Fibroblast of lung (primary cell): Measurements from ENCODE around the gene MACROD1. TPM values are rescaled to one million over a fixed set of nuclear protein-coding genes. Genes with fewer than 3 reads are reported as not detected.

Source experiments
- DNase-seq, 2 donors: peaks; one replicate each; pipeline versions ENCODE4 v3.0.0 to v3.0.0-alpha.2; 2010; ENCODE audit warnings: low read depth in 2 of 2
- H2AFZ ChIP-seq: 2 replicates; pipeline ENCODE4 v1.5.1; 2012; ENCODE audit warnings: low read length, control low read depth, inconsistent platforms
- H3K27ac ChIP-seq: 2 replicates; pipeline ENCODE4 v1.5.1; 2011; ENCODE audit warnings: low read length, control low read depth; ENCODE audit not compliant: insufficient read depth
- H3K27me3 ChIP-seq: 2 replicates; pipeline ENCODE4 v1.5.1; 2011; ENCODE audit warnings: mild to moderate bottlenecking, low read length; ENCODE audit not compliant: control insufficient read depth, insufficient read depth
- H3K36me3 ChIP-seq: 2 replicates; pipeline ENCODE4 v1.5.1; 2011; ENCODE audit warnings: low read length; ENCODE audit not compliant: control insufficient read depth, insufficient read depth
- H3K4me1 ChIP-seq: 2 replicates; pipeline ENCODE4 v1.5.1; 2011; ENCODE audit warnings: low read length; ENCODE audit not compliant: control insufficient read depth, insufficient read depth; ENCODE audit errors: extremely low read depth
- H3K4me2 ChIP-seq: 2 replicates; pipeline ENCODE4 v1.5.1; 2011; ENCODE audit warnings: low read length, control low read depth; ENCODE audit not compliant: insufficient read depth; ENCODE audit errors: extremely low read depth
- H3K4me3 ChIP-seq, 4 experiments: fragments of 200-600 bp in 1 of 4; sonication (generic) in 1 of 4; replicated peaks in 1 of 4; 2 replicates each; pipeline ENCODE4 v1.5.1; 2011 to 2016; ENCODE audit warnings: low read length in 4 of 4, low read depth in 3 of 4, mild to moderate bottlenecking in 3 of 4, control low read depth in 2 of 4, inconsistent platforms in 1 of 4, mixed read lengths in 1 of 4; ENCODE audit not compliant: insufficient read depth in 1 of 4; ENCODE audit errors: control extremely low read depth in 1 of 4
- H3K79me2 ChIP-seq: 2 replicates; pipeline ENCODE4 v1.5.1; 2012; ENCODE audit warnings: mild to moderate bottlenecking, low read length, inconsistent platforms; ENCODE audit not compliant: control insufficient read depth, insufficient read depth
- H3K9ac ChIP-seq: 2 replicates; pipeline ENCODE4 v1.5.1; 2011; ENCODE audit warnings: mild to moderate bottlenecking, low read length, control low read depth; ENCODE audit not compliant: insufficient read depth
- H3K9me3 ChIP-seq: 2 replicates; pipeline ENCODE4 v1.5.1; 2012; ENCODE audit warnings: low read depth, low read length; ENCODE audit not compliant: control insufficient read depth, insufficient read depth
- H4K20me1 ChIP-seq: 2 replicates; pipeline ENCODE4 v1.5.1; 2011; ENCODE audit warnings: low read length; ENCODE audit not compliant: control insufficient read depth, insufficient read depth; ENCODE audit errors: extremely low read depth
- CTCF ChIP-seq, 2 donors: IDR thresholded peaks in 1 of 2; conservative IDR thresholded peaks in 1 of 2; 1 replicate in 1 of 2; 2 replicates in 1 of 2; pipeline ENCODE4 v1.5.1; 2011 to 2012; ENCODE audit warnings: low read length in 2 of 2, control low read depth in 1 of 2, inconsistent platforms in 1 of 2, low read depth in 1 of 2, mild to moderate bottlenecking in 1 of 2
- EZH2 ChIP-seq: IDR thresholded peaks from 2 replicates; pipeline ENCODE4 v1.5.1; 2012; ENCODE audit warnings: low read length, control low read depth, mild to moderate bottlenecking; ENCODE audit errors: missing control alignments
- polyA plus RNA-seq, 2 donors: library from polyadenylated mRNA; depleted of rRNA in 1 of 2; stranded (reverse) in 1 of 2; unstranded in 1 of 2; fragments of >200 nt; gene quantifications; 2 replicates each; pipeline ENCODE4 v1.2.1, GENCODE V29; 2011 to 2012; ENCODE audit warnings: missing spikeins in 1 of 2
- total RNA-seq: library from RNA; depleted of rRNA; stranded (reverse); fragments of >200 nt; gene quantifications from 2 replicates; pipeline ENCODE4 v1.2.1, GENCODE V29; 2014

MACROD1 gene
- total and polyA plus RNA-seq, 2 donors (not counting 1 experiment from before 2014, with no cell fraction given), result 8.8 to 24.8 TPM

- DNase-seq, result no peak
- H3K79me2 ChIP-seq, result no peaks in the 10 kb centered on the region
- TF ChIP-seq CTCF (conservative IDR thresholded peaks at IDR 0.05 in 1 of 2, IDR thresholded peaks at IDR 0.05 in 1 of 2; ENCODE audit: low read depth in 1 of 2, low read length in 2 of 2), result no peak
- no peak for TF ChIP-seq EZH2
- H3K4me3 ChIP-seq, result no peak overlapping the region
- no peak overlapping the region for H3K4me2 ChIP-seq
- no peaks in the 10 kb centered on the region for H3K9me3 ChIP-seq
- no peaks in the 10 kb centered on the region for H4K20me1 ChIP-seq
- H2AFZ ChIP-seq, result no peak overlapping the region
- no peak overlapping the region for H3K27ac ChIP-seq
- H3K9ac ChIP-seq, result no peak overlapping the region
- no peaks in the 10 kb centered on the region for H3K36me3 ChIP-seq
- no peaks in the 10 kb centered on the region for H3K4me1 ChIP-seq
- H3K27me3 ChIP-seq, result no peaks in the 10 kb centered on the region
Observed at GRCh38 chr11:64102005-64102738, 63.7 kb downstream of the MACROD1 start.

GRCh38 chr11:64101461-64101860 lies 64.5 kb downstream of the MACROD1 start:
- Histone ChIP-seq H3K36me3 (no peaks in the 10 kb centered on the region), H3K4me3 (no peak overlapping the region), H4K20me1 (no peaks in the 10 kb centered on the region), H3K9ac (no peak overlapping the region), H3K27ac (no peak overlapping the region), H3K9me3 (no peaks in the 10 kb centered on the region), H3K4me2 (no peak overlapping the region), H3K27me3 (no peaks in the 10 kb centered on the region), H3K79me2 (no peaks in the 10 kb centered on the region), H3K4me1 (no peaks in the 10 kb centered on the region), H2AFZ (no peak overlapping the region)
- DNase-seq, result no peak
- no peak for TF ChIP-seq EZH2

- no peak overlapping the region for H3K4me3 ChIP-seq
- H3K4me1 ChIP-seq, result no peaks in the 10 kb centered on the region
- H3K9me3 ChIP-seq, result no peaks in the 10 kb centered on the region
- no peak overlapping the region for H3K27ac ChIP-seq
- no peak overlapping the region for H2AFZ ChIP-seq
- no peaks in the 10 kb centered on the region for H3K36me3 ChIP-seq
- no peaks in the 10 kb centered on the region for H3K79me2 ChIP-seq
- H3K27me3 ChIP-seq, result no peaks in the 10 kb centered on the region
- TF ChIP-seq CTCF (conservative IDR thresholded peaks at IDR 0.05 in 1 of 2, IDR thresholded peaks at IDR 0.05 in 1 of 2; ENCODE audit: low read depth in 1 of 2, low read length in 2 of 2) (no peak), EZH2 (no peak)
- H3K4me2 ChIP-seq, result no peak overlapping the region
- no peaks in the 10 kb centered on the region for H4K20me1 ChIP-seq
- DNase-seq, result no peak
- no peak overlapping the region for H3K9ac ChIP-seq
Observed at GRCh38 chr11:64100782-64101353, 65.0 kb downstream of the MACROD1 start.
